GM21381 (cell line): ENCODE data around the gene ABCC9.

Experiments
- ATAC-seq: cut with Tn5 transposase; IDR thresholded peaks from one replicate; pipeline ENCODE4 v1.9.1; 2021; ENCODE audit warnings: mild to moderate bottlenecking, moderate library complexity; ENCODE audit not compliant: unreplicated experiment

ABCC9 gene

DNA sequence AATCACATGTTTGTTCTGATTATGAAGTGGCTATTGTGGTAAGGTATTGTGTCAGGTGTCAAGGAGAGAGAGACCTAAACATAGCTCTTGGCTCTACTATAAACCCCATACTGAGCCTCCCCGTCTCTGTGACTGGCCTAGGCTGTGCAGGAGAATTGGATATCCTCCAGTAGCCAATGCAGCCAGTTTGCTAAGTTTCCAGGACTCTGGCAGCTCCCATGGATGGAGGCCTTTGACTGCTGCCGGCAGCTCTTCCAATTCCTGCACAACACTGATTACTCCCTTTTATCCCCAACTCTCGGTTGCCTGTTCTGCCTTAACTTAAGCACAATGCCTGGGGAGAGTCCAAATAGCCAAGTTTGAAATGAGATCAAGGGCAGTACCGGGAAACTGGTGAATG, 59.3 kb downstream of the ABCC9 start:
- no peak for ATAC-seq

DNA sequence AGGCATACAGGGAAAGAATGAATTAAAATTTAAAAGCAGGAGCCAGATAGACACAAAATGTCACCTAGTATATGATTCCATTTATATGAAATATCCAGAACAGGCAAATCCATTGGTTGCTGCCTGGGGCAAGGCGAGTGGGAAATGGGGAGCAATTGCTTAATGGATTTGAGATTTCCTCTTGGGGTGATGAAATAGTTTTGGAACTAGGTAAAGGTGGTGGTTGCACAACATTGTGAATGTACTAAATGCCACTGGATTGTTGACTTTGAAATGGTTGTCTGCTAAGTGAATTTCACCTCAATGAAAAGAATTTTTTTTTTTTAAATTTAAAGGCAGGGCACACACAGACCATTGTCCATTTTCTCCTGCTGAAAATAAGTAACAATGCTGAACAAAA, 61.9 kb downstream of the ABCC9 start:
- ATAC-seq: no peak

GRCh38 chr12:21877293-21877982, 63.8 kb downstream of the ABCC9 start:
- ATAC-seq: no peak

DNA sequence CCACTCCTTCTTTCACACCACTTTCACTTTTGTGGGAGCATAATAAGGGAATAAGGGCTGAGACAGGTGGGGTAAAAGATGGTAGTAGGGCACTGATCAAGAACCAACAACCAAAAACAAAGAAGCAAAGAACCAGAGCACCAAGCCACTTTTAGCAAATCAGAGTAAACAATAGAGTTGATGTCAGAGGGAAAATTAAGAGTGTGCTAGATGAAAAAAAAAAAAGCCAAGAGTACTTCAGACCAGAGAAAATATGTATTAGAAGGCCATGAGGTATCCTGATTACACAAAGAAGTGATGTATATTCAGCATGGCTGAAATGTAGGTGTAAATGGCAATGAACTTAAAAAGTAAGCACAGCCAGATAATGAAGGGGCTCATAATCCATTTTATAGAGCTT, 75.4 kb downstream of the ABCC9 start:
- no peak for ATAC-seq

DNA sequence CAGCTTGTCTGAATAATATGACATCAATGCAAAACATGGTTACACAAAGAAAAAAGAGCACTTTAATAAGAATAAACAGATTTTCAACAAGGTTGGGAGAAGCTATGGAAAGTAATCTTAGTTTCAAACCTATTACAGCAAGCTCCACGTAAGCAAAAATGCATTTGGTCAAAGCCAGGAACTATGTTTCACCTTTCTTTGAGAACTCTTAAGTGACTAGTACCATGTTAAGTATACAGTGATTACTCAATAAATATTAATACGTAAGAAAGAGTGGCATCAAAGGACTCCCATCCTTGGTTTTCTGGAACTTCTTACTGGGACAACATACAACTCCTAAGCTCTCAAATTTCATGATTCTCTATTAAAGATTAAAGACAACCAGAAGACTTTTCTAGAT, 80.7 kb downstream of the ABCC9 start:
- no peak for ATAC-seq

DNA sequence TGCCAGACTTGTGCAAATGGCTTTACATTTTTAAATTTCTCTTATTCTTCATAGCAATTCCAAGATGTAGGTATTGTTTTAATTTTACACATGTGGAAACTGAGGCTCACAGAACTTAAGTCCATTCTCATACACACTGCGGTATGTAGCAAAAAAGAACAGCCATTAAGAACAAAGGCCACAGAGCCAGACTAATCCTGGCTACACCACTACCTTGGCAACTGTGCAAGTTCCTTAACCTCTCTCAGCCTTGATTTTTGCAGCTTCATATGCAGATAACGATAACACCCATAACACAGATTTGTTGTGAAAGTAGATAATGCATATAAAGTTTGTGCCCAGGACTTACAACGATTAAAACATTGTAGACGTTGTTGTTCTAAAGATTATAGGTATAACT, 81.1 kb downstream of the ABCC9 start:
- no peak for ATAC-seq

DNA sequence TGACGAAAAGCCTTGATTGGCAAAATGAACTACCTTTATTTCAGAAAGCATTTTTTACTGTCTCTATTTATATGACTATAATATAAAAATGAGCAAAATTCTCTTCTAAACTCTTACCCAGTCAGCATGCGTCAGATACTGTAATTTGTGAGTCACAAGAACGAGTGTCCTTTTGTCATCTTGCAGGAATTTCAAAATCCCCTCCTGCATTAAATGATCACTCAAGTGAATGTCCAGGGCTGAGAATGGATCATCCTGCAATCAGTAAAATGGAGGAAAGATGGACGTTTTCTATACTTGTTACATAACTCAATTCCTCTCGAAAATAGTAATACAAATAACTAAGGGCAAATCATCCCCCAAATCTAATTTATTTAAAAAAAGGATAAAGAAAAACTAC, 89.0 kb downstream of the ABCC9 start:
- ATAC-seq: no peak

GRCh38 chr12:21851151-21851550, 90.1 kb downstream of the ABCC9 start:
- no peak for ATAC-seq

DNA sequence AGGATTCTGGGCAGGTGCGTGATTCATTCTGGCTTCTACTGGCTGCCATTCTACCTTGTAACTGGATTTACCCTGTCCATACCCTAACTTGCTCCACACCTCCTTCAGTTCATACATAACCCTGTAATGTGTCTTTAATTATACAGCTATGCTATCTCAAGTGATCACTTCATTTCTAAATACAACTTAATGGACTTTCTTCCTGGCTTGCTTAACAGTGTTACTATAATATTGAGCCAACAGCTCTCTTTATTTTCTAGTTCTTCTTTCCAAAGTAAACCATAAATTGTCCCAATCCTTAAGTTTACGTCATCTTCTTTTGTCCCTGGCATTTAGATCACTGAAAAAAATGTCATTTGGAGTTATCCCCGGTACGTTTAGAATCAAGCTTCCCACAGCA, 90.8 kb downstream of the ABCC9 start:
- no peak for ATAC-seq

DNA sequence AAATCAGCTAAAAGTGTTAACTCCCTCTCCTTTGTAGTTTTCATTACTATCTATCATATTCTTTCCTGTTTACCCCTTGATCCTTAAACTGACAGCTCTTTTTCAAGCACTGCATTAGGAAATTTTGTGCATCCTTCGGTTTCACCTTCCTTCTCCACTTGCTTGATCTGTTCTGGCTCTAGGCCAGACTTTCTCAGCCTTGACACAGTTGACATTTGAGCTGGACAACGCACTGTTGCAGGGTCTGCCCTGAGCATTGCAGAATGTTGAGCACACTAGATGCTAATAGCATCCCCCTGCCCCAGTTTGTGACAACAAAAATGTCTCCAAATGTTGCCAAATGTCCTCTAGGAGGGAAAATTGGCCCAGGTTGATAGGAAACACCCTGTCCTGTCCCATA, 91.3 kb downstream of the ABCC9 start:
- ATAC-seq: no peak

DNA sequence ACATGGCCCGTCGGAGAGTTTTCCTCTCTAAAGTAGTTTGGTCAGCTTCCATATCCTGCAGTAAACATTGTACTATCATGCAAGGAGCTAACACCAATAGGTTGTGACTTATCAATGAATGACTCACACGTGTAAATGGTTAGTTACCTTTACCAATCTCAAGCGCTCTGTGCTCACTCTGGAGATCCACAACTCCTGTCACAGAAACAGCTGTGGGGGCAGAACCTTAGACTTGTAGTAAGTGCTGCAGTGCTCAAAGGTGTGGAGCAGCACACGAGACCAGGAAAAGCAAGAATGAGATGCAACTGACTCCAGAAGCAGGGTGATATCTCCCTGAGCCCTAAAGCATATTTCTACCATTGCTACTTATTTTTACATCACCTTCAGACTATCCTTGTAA, 93.0 kb downstream of the ABCC9 start:
- ATAC-seq: no peak

DNA sequence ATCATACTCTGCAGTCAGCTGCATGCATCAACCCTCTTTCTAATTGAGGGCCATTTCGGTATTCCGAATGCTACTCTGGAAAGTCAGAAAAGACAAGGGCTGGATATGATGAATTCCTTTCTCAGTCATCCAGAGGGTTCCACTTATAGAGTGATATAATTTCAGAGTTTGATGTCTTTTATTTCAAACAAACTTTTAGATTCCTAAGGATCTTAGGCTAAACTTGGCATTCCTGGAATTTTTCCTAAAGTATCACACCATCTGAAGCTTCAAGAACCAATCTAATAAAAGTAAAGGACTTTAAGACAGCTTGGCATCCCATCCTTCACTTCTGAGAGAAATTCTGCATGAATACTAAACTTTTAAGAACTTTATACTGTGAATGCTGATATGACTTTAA, 97.4 kb downstream of the ABCC9 start:
- no peak for ATAC-seq

DNA sequence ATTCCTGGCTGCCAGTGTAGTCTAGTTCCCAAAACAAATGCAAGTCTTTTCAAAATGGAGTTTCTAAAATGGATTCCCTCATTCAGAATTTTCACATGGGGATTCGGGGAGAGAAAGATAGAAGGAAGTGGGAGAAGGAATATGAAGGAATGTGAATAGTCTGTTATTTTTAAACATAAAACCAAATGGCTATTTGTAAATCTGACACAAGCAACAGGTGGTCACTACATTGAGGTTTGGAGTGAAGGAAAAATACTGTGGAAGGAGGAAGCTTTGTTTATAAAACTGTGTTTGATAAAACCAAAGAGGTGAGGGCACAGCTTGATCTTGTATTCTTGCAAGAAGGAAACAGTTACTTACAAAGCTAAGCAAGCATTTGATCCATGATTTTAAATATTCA, 101.5 kb downstream of the ABCC9 start:
- ATAC-seq: no peak

DNA sequence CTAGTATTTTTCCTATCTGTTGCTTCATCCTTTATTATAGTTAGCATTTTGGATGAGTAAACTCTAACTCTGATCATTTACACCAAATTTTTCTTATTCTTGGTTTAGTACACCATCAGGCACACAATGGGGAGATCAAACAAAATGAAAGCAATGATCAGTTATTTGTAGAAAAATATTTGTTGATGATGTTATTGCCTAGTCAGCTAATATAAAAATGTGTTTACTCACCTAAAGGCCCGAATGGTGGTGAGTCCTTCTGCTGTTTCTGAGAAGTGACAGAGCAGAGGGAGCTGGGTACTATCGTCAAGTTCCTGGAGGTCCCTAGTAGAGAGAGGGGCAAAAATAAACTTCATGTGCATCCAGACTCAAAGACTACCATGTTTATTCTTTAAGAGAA, 103.4 kb downstream of the ABCC9 start:
- no peak for ATAC-seq

GRCh38 chr12:21831791-21832344, 109.4 kb downstream of the ABCC9 start:
- ATAC-seq: no peak

- ATAC-seq: no peak
These were observed 112.4 kb downstream of the ABCC9 start for GRCh38 chr12:21828779-21829178.

DNA sequence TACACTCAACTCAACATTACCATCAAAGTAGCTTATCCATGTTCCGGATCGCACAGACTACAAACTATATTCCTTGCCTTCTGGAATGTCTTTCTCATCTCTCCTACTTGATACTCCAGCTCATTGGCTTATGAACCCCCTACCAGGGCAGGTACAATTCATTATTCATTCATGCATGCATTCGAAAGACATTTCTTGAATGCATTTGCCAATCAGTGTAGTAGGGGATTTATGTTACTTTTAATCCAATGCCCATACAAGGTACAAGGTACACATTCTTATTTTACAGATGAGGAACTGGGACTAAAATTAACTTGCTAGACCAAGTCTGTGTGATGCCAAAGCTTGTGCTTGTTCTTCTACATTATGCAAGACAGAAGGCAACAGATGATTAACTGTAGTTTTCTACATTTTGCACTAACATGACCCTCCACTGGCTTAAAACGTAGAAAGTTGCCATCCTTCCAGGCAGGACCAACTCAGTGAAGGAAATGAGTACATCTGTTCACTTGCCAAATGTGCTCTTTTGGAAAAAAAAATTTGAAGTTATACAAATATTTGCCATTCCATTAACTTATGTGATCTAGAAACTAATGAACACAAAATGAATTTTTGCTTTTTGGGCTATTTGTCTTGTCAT, 113.0 kb downstream of the ABCC9 start:
- ATAC-seq: no peak

- ATAC-seq: no peak
These were observed 114.1 kb downstream of the ABCC9 start for GRCh38 chr12:21827083-21827482.

GRCh38 chr12:21826618-21826910, 114.7 kb downstream of the ABCC9 start:
- no peak for ATAC-seq

- ATAC-seq: no peak
These were observed 115.2 kb downstream of the ABCC9 start for GRCh38 chr12:21825886-21826617.

DNA sequence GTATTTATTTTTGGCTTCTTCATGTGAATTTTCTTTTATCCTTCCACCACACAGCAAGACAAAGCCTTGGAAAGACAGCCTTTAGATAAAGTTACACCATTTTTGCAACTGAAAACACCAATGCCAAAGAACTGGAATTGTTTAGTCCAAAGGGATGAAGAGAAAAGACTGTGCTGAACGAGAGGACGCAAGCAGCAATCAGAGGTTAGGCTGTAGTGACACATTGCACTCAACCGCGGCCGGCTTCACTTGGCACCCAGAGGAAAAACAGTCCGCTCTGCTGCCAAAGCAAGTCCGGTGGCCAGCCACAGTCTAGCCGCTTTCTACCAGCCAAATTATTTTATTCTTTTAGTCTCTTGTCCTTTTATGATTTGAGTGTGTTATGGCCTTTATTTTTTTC, 117.6 kb downstream of the ABCC9 start:
- no peak for ATAC-seq

DNA sequence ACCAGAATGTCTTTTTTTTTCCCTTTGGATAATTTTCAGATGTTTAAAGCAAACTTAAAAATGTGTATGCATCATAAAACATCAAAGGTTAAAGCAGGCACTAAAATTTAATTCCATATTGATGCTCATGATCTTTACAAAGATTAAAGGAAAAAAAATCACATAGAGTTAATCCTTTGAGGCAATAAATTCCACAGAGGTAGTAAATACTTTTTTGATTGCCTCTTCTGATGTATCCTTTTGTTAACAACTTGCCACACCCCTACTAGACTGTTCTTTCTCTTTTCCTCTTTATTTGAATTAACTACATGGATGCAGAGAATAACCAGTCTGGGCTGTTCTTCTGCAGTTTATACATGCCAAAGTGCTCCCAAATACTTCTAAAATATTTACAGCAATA, 121.5 kb downstream of the ABCC9 start:
- ATAC-seq: no peak
